ENCODE measurements around the gene MTCL1.

DNA sequence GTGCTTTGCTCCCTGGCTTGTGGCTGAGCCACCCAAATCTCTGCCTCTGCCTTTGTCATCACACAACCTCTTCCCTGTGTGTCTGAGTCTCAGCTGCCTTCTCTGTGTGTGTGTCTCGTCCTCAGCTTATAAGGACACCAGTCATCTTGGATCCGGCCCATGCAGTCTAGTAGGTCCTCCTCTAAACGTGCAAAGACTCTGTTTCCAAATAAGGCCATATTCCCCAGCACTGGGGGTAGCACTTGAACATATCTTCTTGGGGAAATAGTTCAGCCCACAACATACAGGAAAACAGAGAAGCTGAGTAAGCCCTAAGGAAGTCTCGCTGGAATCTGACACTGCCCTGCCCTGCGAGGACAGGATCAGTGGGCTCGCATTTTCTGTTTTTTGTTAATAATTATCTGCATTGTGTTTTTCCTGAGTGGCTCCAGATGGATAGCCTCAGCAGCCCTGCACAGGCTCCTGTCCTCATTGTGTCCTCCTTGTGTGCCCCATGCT is 42.1 kb downstream of the MTCL1 start:
- TF ChIP-seq TCF7L2 (IDR thresholded peaks at IDR 0.05; ENCODE audit: low read depth, low read length), result no peak
- TF ChIP-seq, protein P1, sequence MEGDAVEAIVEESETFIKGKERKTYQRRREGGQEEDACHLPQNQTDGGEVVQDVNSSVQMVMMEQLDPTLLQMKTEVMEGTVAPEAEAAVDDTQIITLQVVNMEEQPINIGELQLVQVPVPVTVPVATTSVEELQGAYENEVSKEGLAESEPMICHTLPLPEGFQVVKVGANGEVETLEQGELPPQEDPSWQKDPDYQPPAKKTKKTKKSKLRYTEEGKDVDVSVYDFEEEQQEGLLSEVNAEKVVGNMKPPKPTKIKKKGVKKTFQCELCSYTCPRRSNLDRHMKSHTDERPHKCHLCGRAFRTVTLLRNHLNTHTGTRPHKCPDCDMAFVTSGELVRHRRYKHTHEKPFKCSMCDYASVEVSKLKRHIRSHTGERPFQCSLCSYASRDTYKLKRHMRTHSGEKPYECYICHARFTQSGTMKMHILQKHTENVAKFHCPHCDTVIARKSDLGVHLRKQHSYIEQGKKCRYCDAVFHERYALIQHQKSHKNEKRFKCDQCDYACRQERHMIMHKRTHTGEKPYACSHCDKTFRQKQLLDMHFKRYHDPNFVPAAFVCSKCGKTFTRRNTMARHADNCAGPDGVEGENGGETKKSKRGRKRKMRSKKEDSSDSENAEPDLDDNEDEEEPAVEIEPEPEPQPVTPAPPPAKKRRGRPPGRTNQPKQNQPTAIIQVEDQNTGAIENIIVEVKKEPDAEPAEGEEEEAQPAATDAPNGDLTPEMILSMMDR (IDR thresholded peaks at IDR 0.05), result no peak
- TF ChIP-seq, protein P2, sequence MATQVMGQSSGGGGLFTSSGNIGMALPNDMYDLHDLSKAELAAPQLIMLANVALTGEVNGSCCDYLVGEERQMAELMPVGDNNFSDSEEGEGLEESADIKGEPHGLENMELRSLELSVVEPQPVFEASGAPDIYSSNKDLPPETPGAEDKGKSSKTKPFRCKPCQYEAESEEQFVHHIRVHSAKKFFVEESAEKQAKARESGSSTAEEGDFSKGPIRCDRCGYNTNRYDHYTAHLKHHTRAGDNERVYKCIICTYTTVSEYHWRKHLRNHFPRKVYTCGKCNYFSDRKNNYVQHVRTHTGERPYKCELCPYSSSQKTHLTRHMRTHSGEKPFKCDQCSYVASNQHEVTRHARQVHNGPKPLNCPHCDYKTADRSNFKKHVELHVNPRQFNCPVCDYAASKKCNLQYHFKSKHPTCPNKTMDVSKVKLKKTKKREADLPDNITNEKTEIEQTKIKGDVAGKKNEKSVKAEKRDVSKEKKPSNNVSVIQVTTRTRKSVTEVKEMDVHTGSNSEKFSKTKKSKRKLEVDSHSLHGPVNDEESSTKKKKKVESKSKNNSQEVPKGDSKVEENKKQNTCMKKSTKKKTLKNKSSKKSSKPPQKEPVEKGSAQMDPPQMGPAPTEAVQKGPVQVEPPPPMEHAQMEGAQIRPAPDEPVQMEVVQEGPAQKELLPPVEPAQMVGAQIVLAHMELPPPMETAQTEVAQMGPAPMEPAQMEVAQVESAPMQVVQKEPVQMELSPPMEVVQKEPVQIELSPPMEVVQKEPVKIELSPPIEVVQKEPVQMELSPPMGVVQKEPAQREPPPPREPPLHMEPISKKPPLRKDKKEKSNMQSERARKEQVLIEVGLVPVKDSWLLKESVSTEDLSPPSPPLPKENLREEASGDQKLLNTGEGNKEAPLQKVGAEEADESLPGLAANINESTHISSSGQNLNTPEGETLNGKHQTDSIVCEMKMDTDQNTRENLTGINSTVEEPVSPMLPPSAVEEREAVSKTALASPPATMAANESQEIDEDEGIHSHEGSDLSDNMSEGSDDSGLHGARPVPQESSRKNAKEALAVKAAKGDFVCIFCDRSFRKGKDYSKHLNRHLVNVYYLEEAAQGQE (IDR thresholded peaks at IDR 0.05; ENCODE audit: insufficient read depth in 1 of 2, low read depth in 2 of 2, low read length in 1 of 2), result no peak
